ENCODE results near the gene SLC24A2.
"Not testable (repeated sequence)": the region's sequence is repeated elsewhere in the genome, so short reads cannot be mapped to it uniquely, and the experiment has no call there.

The SLC24A2 gene

DNA sequence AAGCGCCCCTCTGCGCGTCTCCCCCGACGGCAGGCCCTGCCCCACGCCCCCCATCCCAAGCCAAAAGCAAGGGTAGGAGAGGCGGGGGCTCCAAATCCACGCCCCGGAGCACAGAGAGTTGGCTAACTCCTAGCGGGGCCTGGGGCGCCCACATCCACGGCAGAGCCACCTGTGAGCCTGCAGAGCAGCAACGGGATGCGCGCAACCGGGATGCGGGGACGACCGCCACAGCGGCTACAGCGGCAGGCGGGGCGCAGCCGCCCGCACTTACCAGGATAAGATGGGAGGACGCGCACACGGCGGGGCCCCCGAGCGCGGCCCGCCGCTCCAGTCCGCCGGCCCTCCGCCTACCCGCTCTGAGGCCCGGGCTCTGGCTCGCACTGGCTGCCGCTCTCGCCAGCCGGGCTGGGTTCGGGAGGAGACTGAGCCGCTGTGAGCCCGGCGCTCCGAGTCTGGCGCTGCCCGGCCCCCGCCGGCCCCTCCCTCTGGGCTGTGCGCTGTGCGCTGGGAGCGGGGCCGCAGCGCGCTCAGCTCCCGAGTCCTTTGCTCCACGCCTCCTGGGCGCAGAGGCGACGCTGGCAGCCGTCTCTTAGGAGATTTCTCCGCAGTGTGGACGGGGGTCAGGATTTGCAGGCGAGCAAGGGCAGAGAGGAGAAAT is at the start of gene SLC24A2:
Gene SLC24A2 (minus strand): TSS at position 424 of the 658 bp plus-strand sequence.
- Histone ChIP-seq H3K9me3 (ENCODE audit: insufficient read depth, low read length) (0 out of 2 replicates have a peak, but pooled peaks cover 5% of the 10 kb centered on the region), H3K9ac (ENCODE audit: insufficient read length, low read depth) (peak within 1 kb of the TSS; percentile 62), H3K36me3 (ENCODE audit: insufficient read depth, insufficient read length, low read length) (no peaks in the 10 kb centered on the region), H3K4me3 (ENCODE audit: insufficient read length, low read depth) (peak within 1 kb of the TSS; percentile 62), H3K4me1 (ENCODE audit: insufficient read depth, insufficient read length) (no peaks in the 10 kb centered on the region), H3K27me3 (ENCODE audit: insufficient read depth, insufficient read length) (peaks cover 44% of the 10 kb centered on the region)
- DNase-seq (ENCODE audit: low read depth, low spot score) = no peak
- TF ChIP-seq ZNF274 (IDR thresholded peaks at IDR 0.05; ENCODE audit: low read depth, low read length) (no peak), YY1 (IDR thresholded peaks at IDR 0.05; ENCODE audit: insufficient read depth, insufficient read length) (no peak), SUZ12 (IDR thresholded peaks at IDR 0.05; ENCODE audit: extremely low read depth, insufficient read depth, insufficient read length) (no peak)

DNA sequence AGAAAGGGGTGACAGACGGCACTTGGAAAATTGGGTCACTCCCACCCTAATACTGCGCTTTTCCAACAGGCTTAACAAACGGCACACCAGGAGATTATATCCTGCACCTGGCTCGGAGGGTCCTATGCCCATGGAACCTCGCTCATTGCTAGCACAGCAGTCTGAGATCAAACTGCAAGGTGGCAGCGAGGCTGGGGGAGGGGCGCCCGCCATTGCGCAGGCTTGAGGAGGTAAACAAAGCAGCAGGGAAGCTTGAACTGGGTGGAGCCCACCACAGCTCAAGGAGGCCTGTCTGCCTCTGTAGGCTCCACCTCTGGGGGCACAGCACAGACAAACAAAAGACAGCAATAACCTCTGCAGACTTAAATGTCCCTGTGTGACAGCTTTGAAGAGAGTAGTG is 44.5 kb upstream of the SLC24A2 start:
- not testable (repeated sequence) for H3K36me3 ChIP-seq (ENCODE audit: insufficient read depth, insufficient read length, low read length); H3K9me3 ChIP-seq (ENCODE audit: insufficient read depth, low read length); H3K4me1 ChIP-seq (ENCODE audit: insufficient read depth, insufficient read length); H3K9ac ChIP-seq (ENCODE audit: insufficient read length, low read depth); H3K4me3 ChIP-seq (ENCODE audit: insufficient read length, low read depth); DNase-seq (ENCODE audit: low read depth, low spot score); H3K27me3 ChIP-seq (ENCODE audit: insufficient read depth, insufficient read length)

DNA sequence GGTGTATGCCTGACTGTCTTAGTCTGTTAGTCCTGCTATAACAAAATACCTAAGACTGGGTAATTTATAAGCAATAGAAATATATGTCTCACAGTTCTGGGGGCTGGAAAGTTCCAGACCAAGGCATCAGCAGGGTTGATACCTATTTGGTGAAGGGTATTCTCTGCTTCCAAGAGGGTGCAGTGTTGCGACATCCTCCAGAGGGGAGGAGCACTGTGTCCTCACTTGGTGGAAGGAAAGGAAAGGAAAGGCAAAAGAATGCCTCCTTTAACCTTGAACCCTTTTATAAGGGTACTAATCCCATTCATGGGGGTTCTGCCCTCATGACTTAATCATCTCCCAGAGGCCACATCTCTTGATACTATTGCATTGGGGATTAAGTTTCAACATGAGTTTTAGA is 42.0 kb upstream of the SLC24A2 start:
- peaks cover 10% of the 10 kb centered on the region; the same call in 1 of the 2 replicates for H3K9me3 ChIP-seq (ENCODE audit: insufficient read depth, low read length)
- no peak overlapping the region for H3K4me3 ChIP-seq (ENCODE audit: insufficient read length, low read depth)
- H3K9ac ChIP-seq (ENCODE audit: insufficient read length, low read depth) = no peak overlapping the region
- no peaks in the 10 kb centered on the region for H3K27me3 ChIP-seq (ENCODE audit: insufficient read depth, insufficient read length)
- TF ChIP-seq SUZ12 (IDR thresholded peaks at IDR 0.05; ENCODE audit: extremely low read depth, insufficient read depth, insufficient read length) (no peak), ZNF274 (IDR thresholded peaks at IDR 0.05; ENCODE audit: low read depth, low read length) (no peak), YY1 (IDR thresholded peaks at IDR 0.05; ENCODE audit: insufficient read depth, insufficient read length) (no peak)
- H3K36me3 ChIP-seq (ENCODE audit: insufficient read depth, insufficient read length, low read length) = no peaks in the 10 kb centered on the region
- DNase-seq (ENCODE audit: low read depth, low spot score) = no peak
- no peaks in the 10 kb centered on the region for H3K4me1 ChIP-seq (ENCODE audit: insufficient read depth, insufficient read length)

DNA sequence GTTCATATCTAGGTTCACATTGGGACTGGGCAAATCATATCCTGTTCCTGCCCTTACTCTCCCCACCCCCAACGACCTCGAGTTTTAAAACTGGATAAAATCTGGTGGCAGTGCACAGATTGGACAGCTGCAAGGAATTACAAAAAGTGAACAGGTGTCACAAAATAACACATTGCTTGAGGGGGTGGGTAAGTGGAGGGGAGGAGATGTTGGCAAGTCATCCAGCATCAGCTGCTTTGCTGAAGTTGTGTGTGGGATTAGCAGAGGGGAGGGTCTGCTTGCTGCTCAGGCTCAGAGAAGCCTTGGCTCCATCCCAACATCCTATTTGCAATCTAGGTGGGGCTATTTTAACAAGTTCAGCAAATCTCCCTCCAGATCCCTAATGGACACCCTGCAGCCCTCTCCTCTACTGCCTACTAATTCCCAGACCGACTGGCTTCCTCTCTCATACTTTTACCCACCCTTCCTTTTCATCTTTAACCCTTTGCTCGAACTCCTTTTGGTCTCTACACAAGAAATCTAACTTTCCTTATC is 39.8 kb upstream of the SLC24A2 start:
- H3K4me1 ChIP-seq (ENCODE audit: insufficient read depth, insufficient read length) = no peaks in the 10 kb centered on the region
- no peaks in the 10 kb centered on the region for H3K27me3 ChIP-seq (ENCODE audit: insufficient read depth, insufficient read length)
- DNase-seq (ENCODE audit: low read depth, low spot score) = no peak
- peaks cover 10% of the 10 kb centered on the region; the same call in 1 of the 2 replicates for H3K9me3 ChIP-seq (ENCODE audit: insufficient read depth, low read length)
- H3K36me3 ChIP-seq (ENCODE audit: insufficient read depth, insufficient read length, low read length) = no peaks in the 10 kb centered on the region
- H3K4me3 ChIP-seq (ENCODE audit: insufficient read length, low read depth) = no peak overlapping the region
- TF ChIP-seq ZNF274 (IDR thresholded peaks at IDR 0.05; ENCODE audit: low read depth, low read length) (no peak), SUZ12 (IDR thresholded peaks at IDR 0.05; ENCODE audit: extremely low read depth, insufficient read depth, insufficient read length) (no peak), YY1 (IDR thresholded peaks at IDR 0.05; ENCODE audit: insufficient read depth, insufficient read length) (no peak)
- H3K9ac ChIP-seq (ENCODE audit: insufficient read length, low read depth) = no peak overlapping the region

DNA sequence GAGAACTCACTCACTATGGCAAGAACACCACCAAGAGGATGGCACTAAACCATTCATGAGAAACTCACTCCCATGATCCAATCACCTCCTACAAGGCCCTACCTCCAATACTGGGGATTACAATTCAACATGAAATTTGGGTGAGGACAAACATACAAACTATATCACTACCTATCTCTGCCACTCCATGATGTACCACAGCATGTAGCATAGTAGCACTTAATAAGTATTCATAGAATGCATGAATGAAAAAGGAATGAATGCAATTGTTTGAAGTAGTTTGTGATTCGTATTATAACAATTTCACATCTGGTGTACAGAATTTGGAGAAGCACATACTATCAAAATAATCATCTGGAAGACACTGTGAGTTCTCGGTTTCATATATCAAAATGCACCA is 27.9 kb upstream of the SLC24A2 start:
- H3K9me3 ChIP-seq (ENCODE audit: insufficient read depth, low read length) = peaks cover 26% of the 10 kb centered on the region
- no peaks in the 10 kb centered on the region for H3K36me3 ChIP-seq (ENCODE audit: insufficient read depth, insufficient read length, low read length)
- no peak for DNase-seq (ENCODE audit: low read depth, low spot score)
- H3K9ac ChIP-seq (ENCODE audit: insufficient read length, low read depth) = no peak overlapping the region
- H3K27me3 ChIP-seq (ENCODE audit: insufficient read depth, insufficient read length) = no peaks in the 10 kb centered on the region
- TF ChIP-seq ZNF274 (IDR thresholded peaks at IDR 0.05; ENCODE audit: low read depth, low read length) = peak; percentile 69
- TF ChIP-seq SUZ12 (IDR thresholded peaks at IDR 0.05; ENCODE audit: extremely low read depth, insufficient read depth, insufficient read length) = no peak
- no peak overlapping the region for H3K4me3 ChIP-seq (ENCODE audit: insufficient read length, low read depth)
- no peaks in the 10 kb centered on the region for H3K4me1 ChIP-seq (ENCODE audit: insufficient read depth, insufficient read length)

DNA sequence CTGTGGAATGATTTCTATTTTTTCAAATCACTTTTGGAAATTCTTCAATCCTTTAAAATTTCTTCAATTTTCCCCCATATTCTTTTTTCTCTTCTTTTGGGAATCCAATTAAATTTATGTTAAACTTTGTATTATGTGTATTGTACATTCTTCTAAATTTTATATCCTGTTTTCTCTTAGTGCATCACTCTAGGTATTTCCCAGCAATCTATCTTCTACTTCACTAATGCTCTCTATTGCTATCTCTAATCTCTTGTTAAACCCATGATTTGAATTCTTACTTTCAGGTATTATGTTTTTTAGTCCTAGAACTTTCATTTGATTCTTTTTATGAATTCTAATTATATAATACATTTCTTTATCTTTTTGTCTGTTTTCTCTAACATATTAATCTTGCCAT is 23.4 kb upstream of the SLC24A2 start:
- H3K27me3 ChIP-seq (ENCODE audit: insufficient read depth, insufficient read length) = no peaks in the 10 kb centered on the region
- no peaks in the 10 kb centered on the region for H3K36me3 ChIP-seq (ENCODE audit: insufficient read depth, insufficient read length, low read length)
- no peak for TF ChIP-seq ZNF274 (IDR thresholded peaks at IDR 0.05; ENCODE audit: low read depth, low read length)
- no peak for TF ChIP-seq SUZ12 (IDR thresholded peaks at IDR 0.05; ENCODE audit: extremely low read depth, insufficient read depth, insufficient read length)
- TF ChIP-seq YY1 (IDR thresholded peaks at IDR 0.05; ENCODE audit: insufficient read depth, insufficient read length) = no peak
- no peak overlapping the region for H3K9ac ChIP-seq (ENCODE audit: insufficient read length, low read depth)
- no peak for DNase-seq (ENCODE audit: low read depth, low spot score)
- H3K9me3 ChIP-seq (ENCODE audit: insufficient read depth, low read length) = peaks cover 21% of the 10 kb centered on the region
- H3K4me1 ChIP-seq (ENCODE audit: insufficient read depth, insufficient read length) = no peaks in the 10 kb centered on the region
- no peak overlapping the region for H3K4me3 ChIP-seq (ENCODE audit: insufficient read length, low read depth)

DNA sequence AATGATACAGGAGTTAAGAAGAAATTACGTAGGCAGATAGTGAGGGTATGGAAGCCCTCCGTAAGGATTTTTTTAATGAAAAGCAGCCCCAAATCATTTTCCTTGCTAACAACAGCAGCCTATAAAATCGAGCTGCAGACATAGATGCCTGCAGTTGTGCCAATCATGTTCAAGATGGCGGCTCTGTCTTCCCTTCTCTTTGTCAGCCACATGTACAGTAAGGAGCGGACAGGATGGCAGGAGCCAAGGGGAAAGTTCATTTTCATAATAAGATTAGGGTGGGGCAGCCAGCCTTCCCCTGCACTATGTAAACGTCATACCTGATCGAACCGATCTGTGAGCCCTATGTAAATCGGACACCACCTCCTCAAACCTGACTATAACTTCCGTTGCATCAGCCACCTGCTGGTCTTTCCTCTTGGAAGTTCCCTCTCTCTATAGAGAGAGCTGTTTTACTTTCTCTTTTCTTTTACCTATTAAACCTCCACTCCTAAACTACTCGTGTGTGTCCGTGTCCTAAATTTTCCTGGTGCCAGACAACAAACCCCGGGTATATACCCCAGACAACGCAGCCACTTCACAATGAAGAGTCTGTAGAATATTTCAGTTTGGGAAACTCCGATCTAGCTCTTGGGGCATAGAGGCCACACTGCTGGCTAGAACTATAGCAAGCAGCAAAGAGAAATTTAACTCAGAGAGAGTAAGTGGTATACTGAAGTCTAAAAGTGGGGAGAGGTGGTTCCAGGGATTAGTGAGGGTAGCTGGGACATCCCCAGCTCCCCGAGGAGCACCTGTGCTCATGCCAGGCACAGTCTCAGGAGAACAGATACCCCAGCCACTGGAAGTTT is 20.8 kb upstream of the SLC24A2 start:
- TF ChIP-seq SUZ12 (IDR thresholded peaks at IDR 0.05; ENCODE audit: extremely low read depth, insufficient read depth, insufficient read length) (no peak), YY1 (IDR thresholded peaks at IDR 0.05; ENCODE audit: insufficient read depth, insufficient read length) (no peak), ZNF274 (IDR thresholded peaks at IDR 0.05; ENCODE audit: low read depth, low read length) (no peak)
- Histone ChIP-seq H3K4me3 (ENCODE audit: insufficient read length, low read depth) (no peak overlapping the region), H3K4me1 (ENCODE audit: insufficient read depth, insufficient read length) (no peaks in the 10 kb centered on the region), H3K9me3 (ENCODE audit: insufficient read depth, low read length) (peaks cover 5% of the 10 kb centered on the region; the same call in 1 of the 2 replicates), H3K9ac (ENCODE audit: insufficient read length, low read depth) (no peak overlapping the region), H3K27me3 (ENCODE audit: insufficient read depth, insufficient read length) (no peaks in the 10 kb centered on the region), H3K36me3 (ENCODE audit: insufficient read depth, insufficient read length, low read length) (no peaks in the 10 kb centered on the region)
- DNase-seq (ENCODE audit: low read depth, low spot score) = no peak
